ENCODE results near the gene RDH14.

RDH14 gene

GRCh38 chr2:18519914-18520450 lies 40.5 kb downstream of the RDH14 start:
- DNase-seq = no peak

- DNase-seq = no peak
Measured at GRCh38 chr2:18518116-18519111, 42.0 kb downstream of the RDH14 start.

- no peak for DNase-seq
Measured at GRCh38 chr2:18517386-18517785, 43.1 kb downstream of the RDH14 start.

- DNase-seq = no peak
Measured at GRCh38 chr2:18516112-18516511, 44.3 kb downstream of the RDH14 start.

- DNase-seq = no peak
Measured at GRCh38 chr2:18514526-18515461, 45.7 kb downstream of the RDH14 start.

GRCh38 chr2:18510775-18511174 lies 49.7 kb downstream of the RDH14 start:
- no peak for DNase-seq

- no peak for DNase-seq
Measured at GRCh38 chr2:18506883-18507509, 53.5 kb downstream of the RDH14 start.

DNA sequence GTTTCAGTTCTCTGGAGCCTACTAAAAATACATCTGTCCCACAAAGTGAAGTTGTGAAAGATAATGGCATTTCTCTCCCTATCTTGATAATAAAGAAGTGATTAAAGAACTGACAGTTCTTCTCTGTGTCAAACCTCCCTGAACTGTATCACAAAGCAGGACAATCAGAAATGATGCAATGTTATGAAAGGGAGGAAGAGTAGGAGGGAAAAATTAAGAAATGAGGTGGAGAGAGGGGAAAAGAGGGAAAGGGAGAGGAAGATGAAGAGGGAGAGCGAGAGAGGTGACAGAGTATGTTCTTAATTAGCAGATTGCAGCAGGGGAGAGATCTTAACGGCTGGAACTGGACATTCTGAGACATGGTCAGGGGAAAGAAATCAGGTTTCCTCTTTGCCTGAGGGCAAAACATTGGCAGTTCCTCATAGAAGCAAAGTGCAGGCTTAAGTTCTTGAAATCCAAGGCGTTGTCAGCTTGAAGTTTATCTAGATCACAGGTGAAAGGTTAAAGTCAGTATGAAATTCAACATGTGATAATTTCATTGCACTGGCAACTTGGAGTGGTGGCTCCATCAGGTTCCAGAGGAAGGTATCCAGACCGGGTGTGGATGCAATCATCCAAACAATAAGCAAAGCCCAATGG lies 54.6 kb downstream of the RDH14 start:
- DNase-seq = no peak
